ENCODE measurements around the gene KNCN.

Gene KNCN

GRCh38 chr1:46568461-46568891 lies 17.0 kb upstream of the KNCN start:
- no peak for DNase-seq (ENCODE audit: low read depth)

DNA sequence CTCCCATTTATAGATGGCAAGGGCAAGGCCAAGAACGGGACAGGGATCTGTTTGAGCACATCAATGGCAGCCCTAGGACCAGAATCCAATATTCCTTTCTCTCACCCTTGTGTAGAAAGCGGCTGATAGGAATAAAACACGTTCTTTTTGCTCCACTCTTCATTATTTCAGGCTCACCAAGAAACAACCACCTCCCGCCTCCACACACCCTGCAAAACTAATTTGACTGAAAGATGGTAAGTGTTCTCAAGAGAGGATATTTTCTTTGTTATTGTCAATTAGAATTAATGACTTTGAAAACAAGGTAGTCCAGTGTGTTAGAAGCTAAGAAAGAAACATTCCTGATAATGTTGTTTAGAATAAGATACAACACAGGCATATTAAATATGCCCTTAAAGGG lies 11.9 kb upstream of the KNCN start:
- DNase-seq (ENCODE audit: low read depth) = no peak

DNA sequence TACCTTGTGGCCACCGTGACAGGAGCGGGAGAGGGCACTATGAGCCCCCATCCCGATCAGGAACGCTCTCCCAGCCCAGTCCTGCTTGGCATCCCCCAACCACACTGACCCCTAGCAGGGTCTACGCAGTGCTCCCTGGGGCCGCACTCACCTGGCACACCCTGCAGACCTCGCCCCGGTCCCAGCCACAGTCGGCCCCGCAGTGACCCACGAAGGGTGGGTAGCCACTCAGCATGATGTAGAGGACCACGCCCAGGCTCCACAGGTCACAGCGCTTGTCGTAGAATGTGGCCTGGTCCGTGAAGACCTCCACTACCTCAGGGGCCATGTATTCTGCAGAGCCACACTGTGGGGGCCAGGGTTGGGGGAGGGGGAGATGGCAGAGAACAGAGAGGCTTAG lies 11.1 kb upstream of the KNCN start:
- no peak for DNase-seq (ENCODE audit: low read depth)

DNA sequence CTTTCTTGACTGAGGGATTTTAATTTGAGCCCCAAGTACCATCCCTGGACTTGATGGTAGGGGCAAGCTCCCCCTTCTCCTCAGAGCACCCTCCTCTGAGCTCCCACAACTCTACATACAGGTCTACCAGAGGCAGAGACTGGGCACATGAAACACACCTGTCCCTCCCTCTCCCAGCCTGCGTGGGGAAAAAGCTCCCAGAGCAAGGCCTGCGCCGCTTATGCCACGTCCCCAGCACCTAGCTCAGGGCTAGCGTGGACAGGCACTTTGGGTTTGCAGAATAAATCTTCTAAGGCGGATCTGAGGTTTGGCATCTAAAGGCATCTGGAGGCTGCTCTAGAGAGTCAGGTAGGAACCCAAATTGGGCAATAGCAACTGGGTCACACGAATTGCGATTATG lies 7.5 kb upstream of the KNCN start:
- DNase-seq (ENCODE audit: low read depth) = no peak

DNA sequence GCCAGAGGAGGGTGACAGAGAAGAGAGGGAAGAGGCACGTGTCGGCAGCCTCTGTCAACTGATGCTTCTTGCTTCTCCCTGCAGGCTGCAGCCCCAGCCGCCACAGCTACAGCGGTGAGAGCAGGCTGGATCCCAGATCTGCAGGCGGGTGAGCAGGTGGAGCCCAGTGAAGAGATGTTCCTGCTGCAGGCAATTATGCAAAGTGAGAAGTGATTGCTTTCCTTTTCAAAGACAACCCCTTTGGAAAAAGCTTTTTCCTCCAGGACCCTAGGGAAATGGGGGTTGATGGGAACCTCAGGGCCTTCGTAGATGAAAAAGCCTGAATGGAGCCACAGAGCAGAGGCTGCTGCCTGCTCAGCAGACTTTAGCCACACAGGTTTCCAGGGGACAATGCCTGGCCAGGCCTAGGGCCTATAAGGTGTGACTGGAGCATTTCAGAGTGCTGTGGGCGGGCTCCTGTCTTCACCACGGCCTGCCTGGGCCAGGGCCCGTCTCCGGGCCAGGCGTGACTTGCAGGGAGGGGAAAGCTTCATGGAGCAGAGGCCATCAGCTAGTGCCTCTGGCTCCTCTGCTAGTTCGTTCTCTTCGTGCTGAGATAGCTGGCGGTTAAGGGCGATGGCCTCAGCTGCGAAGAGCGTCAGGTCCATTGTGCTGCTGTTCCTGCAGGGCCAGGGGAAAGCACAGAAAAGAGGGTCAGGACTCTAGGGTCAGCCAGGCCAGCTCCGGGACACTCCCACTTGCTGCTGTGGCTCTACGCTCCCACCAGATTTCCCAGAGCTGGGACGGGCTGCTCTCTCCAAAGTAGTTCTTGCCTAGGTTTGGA lies 6.9 kb upstream of the KNCN start:
- no peak for DNase-seq (ENCODE audit: low read depth)

DNA sequence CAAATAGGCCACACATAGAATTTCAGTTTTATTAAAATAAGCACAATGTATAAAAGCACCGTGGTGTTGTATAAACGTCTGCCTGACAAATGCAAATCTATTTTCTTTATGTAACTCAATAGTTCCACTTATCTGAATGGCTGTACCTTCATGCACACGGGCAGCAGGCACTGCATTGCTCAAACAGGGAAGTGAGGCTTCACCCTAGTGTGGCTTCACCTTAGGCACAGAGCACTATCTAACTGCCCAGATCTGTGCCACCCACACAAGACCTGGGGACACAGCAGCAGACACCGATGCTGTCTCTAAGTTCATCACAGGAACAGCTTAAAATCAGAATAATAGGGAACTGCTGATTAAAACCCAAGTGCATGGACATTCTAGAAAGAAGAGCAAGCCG lies 6.0 kb upstream of the KNCN start:
- no peak for DNase-seq (ENCODE audit: low read depth)

DNA sequence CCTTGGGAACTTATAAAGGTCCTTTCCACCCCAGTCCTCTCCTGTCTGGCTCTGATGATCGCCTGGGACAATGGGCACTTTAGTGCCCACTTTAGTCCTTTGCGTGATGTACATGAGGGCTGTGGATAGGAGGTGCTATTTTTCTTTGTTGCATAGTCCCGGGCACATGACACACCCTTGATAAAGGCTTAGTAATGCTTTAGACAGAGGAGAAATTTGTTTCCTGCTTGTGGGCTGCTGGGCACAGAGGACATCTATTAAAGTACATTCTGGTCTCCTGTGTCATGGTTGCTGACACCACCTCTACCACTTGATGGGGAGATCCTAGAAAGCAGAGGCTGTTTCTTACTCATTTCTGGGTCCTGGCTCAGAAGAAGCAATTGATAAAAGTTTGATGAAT lies 5.4 kb upstream of the KNCN start:
- no peak for DNase-seq (ENCODE audit: low read depth)

DNA sequence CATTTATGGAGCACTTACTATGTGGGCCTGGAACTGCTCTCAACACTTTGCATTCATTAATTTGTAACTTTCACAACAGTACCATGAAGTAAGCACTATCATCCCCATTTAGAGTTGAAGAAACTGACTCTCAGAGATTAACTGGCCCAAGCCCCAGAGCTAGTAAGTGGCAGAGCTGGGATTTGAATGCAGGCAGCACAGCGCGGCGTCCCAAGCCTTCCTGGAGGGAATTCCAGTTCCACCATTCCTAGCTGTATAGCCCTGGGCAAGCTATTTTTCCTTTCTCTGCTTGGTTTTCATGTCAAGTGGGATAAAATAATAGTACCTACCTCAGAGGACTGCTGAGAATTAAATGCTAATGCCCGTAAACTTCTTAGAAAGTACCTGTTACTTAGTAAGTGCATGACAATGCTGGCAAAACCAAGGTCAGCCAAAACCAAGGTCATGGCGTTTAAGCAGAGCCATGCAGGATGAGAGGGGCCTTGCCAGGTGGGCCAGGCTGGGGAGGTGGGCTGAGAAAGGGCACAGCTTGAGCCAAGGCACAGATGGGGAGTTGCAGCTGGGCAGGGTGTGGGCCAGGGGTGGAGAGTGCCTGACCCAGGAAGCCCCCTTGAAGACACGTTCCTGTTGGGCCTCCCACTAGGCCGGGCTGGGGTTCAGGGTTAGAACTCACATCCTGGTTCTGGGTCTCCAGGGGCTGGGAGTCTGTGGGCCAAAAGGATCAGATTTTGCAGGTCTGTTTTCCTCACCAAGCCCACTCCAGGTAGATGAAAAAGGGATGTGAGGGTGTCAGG lies 4.6 kb upstream of the KNCN start:
- DNase-seq (ENCODE audit: low read depth) = no peak

DNA sequence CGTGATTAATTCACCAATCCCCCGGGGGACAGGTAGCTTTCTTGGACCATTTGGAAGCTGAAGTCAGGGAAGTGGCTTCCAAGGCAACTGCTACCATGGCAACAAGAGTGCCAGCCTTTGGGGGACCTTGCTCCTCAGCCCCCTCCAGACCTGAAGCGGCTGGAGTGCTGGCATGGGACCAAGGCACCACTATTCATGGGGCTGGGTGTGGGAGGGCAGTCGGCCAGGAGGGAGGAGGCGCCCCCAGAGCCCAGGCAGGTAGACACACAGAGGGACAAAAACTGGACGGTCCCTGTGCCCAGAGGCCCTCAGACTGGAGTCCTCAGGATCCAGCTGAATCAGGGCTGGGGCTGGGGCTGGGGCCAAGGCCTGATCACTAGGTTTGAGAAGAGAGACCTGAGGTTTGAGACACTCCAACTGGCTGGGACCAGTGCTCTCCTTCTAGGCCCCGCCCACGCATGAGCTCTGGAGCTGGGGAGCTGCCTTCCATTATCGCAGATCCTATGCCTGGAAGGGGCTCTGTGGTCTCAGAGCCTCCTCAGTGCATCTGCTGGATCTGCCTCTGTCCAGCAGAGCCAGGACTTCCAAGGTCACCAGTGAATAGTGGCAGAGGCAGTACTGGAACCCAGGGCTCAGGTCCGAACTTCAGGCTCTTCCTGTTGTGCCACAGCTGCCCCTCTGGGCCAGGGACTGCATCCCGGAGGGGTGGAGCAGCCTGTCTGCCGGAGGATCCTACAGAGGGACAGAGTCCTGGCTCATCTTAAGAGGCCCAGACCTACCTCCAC lies 3.3 kb upstream of the KNCN start:
- DNase-seq (ENCODE audit: low read depth) = no peak

- no peak for DNase-seq (ENCODE audit: low read depth)
Observed at GRCh38 chr1:46554236-46554596, 2.8 kb upstream of the KNCN start.

- DNase-seq (ENCODE audit: low read depth) = no peak
Observed at GRCh38 chr1:46553506-46553905, 2.1 kb upstream of the KNCN start.

DNA sequence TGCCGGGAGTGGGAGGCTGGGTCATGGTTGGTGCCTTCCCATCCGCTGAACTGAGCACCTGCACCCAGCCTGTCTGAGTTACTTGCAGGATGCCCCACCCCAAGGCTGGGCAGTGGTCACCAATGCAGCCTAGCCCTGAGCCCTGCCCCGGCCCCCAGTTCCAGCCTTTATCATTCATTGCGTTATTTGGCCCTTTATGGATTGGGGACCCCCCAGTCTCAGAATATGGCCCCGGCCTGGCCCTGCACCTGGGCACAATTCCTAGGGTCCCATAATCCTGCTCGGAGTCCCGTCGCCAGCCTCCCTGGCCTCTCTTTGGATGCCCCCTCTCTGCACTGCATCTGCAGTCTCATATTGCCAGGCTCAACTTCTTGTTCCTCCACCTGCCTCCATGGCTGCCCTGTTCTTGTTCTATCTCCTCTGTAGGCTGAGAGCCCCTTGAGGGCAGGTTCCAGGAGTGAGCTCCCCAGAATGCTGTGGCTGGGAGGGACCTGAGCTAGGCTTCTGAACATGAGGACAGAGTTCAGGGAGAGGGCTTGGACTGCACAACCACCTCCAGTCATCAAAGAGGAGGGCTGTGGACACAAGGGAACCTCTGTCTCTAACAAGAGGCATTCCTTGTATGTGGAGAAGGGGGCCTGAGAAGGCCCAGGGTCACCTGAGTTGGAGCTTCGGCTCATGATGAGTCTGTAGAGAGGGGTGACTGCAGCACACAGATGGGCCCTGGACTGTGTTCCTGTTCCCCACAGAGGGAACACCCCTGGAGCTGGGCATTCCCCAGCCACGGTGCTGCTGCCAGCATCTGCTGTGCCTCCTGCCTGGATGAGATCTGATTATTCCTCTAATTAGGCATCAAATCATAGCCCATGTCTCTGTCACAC lies 1.1 kb upstream of the KNCN start:
- DNase-seq (ENCODE audit: low read depth) = no peak

DNA sequence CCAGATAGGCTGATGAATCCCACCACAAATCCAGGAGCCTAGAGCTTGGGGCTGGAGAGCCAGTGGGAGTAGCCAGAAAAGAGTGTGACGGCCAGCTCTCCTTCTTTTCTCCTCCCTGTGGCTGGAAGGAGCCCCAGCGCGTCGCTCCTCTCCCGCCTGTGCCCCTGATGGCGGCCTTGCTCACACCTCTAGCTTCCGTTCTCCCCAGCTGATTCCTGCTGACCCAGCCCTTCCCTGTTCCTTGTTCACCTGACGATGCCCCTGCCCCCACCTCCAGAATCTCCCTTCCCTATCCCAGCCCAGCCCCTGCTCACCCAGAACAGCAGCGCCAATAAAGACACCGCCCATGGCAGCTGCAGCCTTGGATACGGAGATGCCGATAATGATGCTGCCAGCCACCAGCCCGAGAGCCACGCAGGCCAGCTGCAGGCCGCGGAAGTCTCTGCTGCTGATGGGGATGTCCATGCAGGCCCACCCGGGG lies 656 bp downstream of the KNCN start:
- DNase-seq (ENCODE audit: low read depth) = no peak

GRCh38 chr1:46549697-46550681 lies 1.5 kb downstream of the KNCN start:
- peak; percentile 46 for DNase-seq (ENCODE audit: low read depth)

- no peak for DNase-seq (ENCODE audit: low read depth)
Observed at GRCh38 chr1:46547481-46548383, 3.7 kb downstream of the KNCN start.

DNA sequence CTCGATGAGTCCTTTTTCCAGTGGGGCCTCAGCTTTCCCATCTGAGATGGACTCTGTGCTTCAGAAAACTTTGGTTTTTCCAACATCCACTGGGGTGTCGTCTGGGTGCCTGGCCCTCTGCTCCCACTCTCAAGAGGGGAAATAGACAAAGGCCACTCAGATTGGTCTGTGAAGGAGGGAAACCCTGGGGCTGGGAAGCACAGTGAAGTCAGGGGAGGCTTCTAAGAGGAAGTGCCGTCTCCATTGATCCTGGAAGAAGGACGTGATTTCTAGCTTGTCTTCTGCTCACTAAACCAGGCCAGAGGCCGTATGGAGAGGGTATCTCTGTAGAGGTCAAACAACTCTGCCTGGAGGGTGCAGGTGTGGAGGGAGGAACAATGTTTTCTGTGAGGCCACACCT lies 5.2 kb downstream of the KNCN start:
- no peak for DNase-seq (ENCODE audit: low read depth)

GRCh38 chr1:46545784-46546183 lies 5.7 kb downstream of the KNCN start:
- no peak for DNase-seq (ENCODE audit: low read depth)

GRCh38 chr1:46544561-46545240 lies 6.7 kb downstream of the KNCN start:
- DNase-seq (ENCODE audit: low read depth) = no peak

Measured in activated gamma-delta T cell treated with anti-CD3 and anti-CD28 coated beads, Interleukin-2, amount 50 U/mL, for 16 hours (primary cell).